ENCODE data around the gene PLA2G4D. TPM values are rescaled to one million over a fixed set of nuclear protein-coding genes. Genes with fewer than 3 reads are reported as not detected.

Gene PLA2G4D
- total RNA-seq, 1 donor from 2014 or later = not detected

- TF ChIP-seq CTCF (conservative IDR thresholded peaks at IDR 0.05) = no peak
- Mint-ChIP-seq H3K4me3 (no peak overlapping the region), H3K4me1 (ENCODE audit: unreplicated experiment) (no peaks in the 10 kb centered on the region), H3K27ac (no peak overlapping the region), H3K9me3 (no peaks in the 10 kb centered on the region), H3K27me3 (peaks cover 31% of the 10 kb centered on the region), H3K36me3 (no peaks in the 10 kb centered on the region)
- no peak for DNase-seq (ENCODE audit: extremely low spot score, unreplicated experiment)
These were observed 35.6 kb downstream of the PLA2G4D start for GRCh38 chr15:42058791-42059190.

GRCh38 chr15:42057799-42058646 is 36.3 kb downstream of the PLA2G4D start:
- Mint-ChIP-seq H3K4me3 (peak overlapping the region; percentile 76), H3K36me3 (no peaks in the 10 kb centered on the region), H3K4me1 (ENCODE audit: unreplicated experiment) (no peaks in the 10 kb centered on the region), H3K27me3 (peaks cover 31% of the 10 kb centered on the region), H3K9me3 (no peaks in the 10 kb centered on the region), H3K27ac (peak overlapping the region; percentile 88)
- no peak for TF ChIP-seq CTCF (conservative IDR thresholded peaks at IDR 0.05)
- DNase-seq (ENCODE audit: extremely low spot score, unreplicated experiment) = no peak

GRCh38 chr15:42056934-42057798 is 37.2 kb downstream of the PLA2G4D start:
- peak overlapping the region; percentile 88 for H3K27ac Mint-ChIP-seq
- peak; percentile 76 for TF ChIP-seq CTCF (conservative IDR thresholded peaks at IDR 0.05)
- H3K4me3 Mint-ChIP-seq = peak overlapping the region; percentile 76
- H3K9me3 Mint-ChIP-seq = no peaks in the 10 kb centered on the region
- no peaks in the 10 kb centered on the region for H3K4me1 Mint-ChIP-seq (ENCODE audit: unreplicated experiment)
- H3K27me3 Mint-ChIP-seq = peaks cover 31% of the 10 kb centered on the region
- DNase-seq (ENCODE audit: extremely low spot score, unreplicated experiment) = no peak
- no peaks in the 10 kb centered on the region for H3K36me3 Mint-ChIP-seq

GRCh38 chr15:42053914-42054313 is 40.4 kb downstream of the PLA2G4D start:
- DNase-seq (ENCODE audit: extremely low spot score, unreplicated experiment) = no peak
- H3K9me3 Mint-ChIP-seq = no peaks in the 10 kb centered on the region
- H3K4me1 Mint-ChIP-seq (ENCODE audit: unreplicated experiment) = peaks cover 6% of the 10 kb centered on the region
- no peak for TF ChIP-seq CTCF (conservative IDR thresholded peaks at IDR 0.05)
- H3K27me3 Mint-ChIP-seq = peaks cover 31% of the 10 kb centered on the region
- no peaks in the 10 kb centered on the region for H3K36me3 Mint-ChIP-seq
- H3K27ac Mint-ChIP-seq = no peak overlapping the region
- H3K4me3 Mint-ChIP-seq = no peak overlapping the region

- Mint-ChIP-seq H3K9me3 (no peaks in the 10 kb centered on the region), H3K4me3 (no peak overlapping the region), H3K4me1 (ENCODE audit: unreplicated experiment) (peaks cover 6% of the 10 kb centered on the region), H3K27ac (no peak overlapping the region), H3K36me3 (no peaks in the 10 kb centered on the region), H3K27me3 (peaks cover 28% of the 10 kb centered on the region)
- TF ChIP-seq CTCF (conservative IDR thresholded peaks at IDR 0.05) = no peak
- DNase-seq (ENCODE audit: extremely low spot score, unreplicated experiment) = no peak
These were observed 41.4 kb downstream of the PLA2G4D start for GRCh38 chr15:42053010-42053409.

All from type B pancreatic cell (in vitro differentiated cells).